IPS-20b (cell line): ENCODE results near the gene CAPN1.

Experiments
- H3K27ac ChIP-seq: one replicate; pipeline ENCODE4 v1.5.1; 2013; ENCODE audit warnings: low read length
- H3K27me3 ChIP-seq: 2 replicates; pipeline ENCODE4 v1.6.1; 2013; ENCODE audit warnings: mild to moderate bottlenecking, low read length, inconsistent platforms; ENCODE audit not compliant: insufficient read depth
- H3K36me3 ChIP-seq: 2 replicates; pipeline ENCODE4 v1.6.1; 2013; ENCODE audit warnings: low read depth, mild to moderate bottlenecking, inconsistent platforms, low read length, moderate library complexity; ENCODE audit not compliant: insufficient read depth
- H3K4me1 ChIP-seq: 2 replicates; pipeline ENCODE4 v1.6.1; 2013; ENCODE audit warnings: mild to moderate bottlenecking, control low read depth, inconsistent platforms, low read length, moderate library complexity; ENCODE audit not compliant: insufficient read depth
- H3K4me3 ChIP-seq: 2 replicates; pipeline ENCODE4 v1.5.1; 2013; ENCODE audit warnings: mild to moderate bottlenecking, low read length, inconsistent platforms
- H3K9ac ChIP-seq: 2 replicates; pipeline ENCODE4 v1.6.1; 2013; ENCODE audit warnings: low read depth, mild to moderate bottlenecking, inconsistent platforms, low read length, moderate library complexity
- H3K9me3 ChIP-seq: 2 replicates; pipeline ENCODE4 v1.6.1; 2013; ENCODE audit warnings: mild to moderate bottlenecking, low read depth, low read length, inconsistent platforms; ENCODE audit not compliant: insufficient read depth

Gene CAPN1

DNA sequence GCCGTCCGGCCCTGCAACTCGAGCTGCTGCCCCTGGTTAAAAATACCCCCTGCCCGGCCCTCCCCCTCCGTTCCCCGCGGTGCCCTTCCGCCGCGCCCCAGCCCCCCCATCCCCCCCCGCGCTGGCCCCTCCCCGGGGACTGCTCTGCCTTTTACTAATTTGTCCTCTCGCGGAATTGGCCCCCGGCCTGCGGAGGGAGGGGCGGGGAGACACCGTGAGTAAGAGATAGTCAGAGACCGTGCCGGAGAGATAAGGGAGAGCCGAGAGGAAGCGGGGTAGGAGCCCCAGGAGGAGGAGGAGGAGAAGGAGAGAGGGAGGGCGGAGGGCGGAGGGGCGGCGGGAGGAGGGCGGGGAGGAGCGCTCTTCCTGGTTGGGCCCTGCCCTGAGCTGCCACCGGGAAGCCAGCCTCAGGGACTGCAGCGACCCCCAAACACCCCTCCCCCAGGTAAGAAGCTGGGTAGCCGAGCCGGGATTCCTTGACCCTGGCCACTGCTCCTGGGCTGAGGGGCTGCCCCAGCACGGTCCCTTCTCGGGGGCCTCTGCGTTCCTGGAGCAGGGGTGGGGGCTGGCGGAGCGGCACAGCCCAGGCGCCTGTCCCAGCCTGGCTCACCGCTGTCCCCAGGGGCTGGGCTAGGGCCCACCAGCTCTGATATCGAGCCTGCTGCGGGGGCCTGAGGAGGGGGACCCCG, at the start of gene CAPN1:
Gene CAPN1, plus strand, starts transcription at position 360 of the 689 bp plus-strand sequence. CDS start 774 bp downstream, outside the sequence.
- peak within 1 kb of the TSS; percentile 93 for H3K4me3 ChIP-seq
- H3K9me3 ChIP-seq: no peaks in the 10 kb centered on the region
- peaks cover 32% of the 10 kb centered on the region for H3K4me1 ChIP-seq
- H3K36me3 ChIP-seq: peaks cover 11% of the 10 kb centered on the region
- peak within 1 kb of the TSS; percentile 97 for H3K27ac ChIP-seq
- peak within 1 kb of the TSS; percentile 89; the same call in 1 of the 2 replicates for H3K9ac ChIP-seq
- H3K27me3 ChIP-seq: no peaks in the 10 kb centered on the region

DNA sequence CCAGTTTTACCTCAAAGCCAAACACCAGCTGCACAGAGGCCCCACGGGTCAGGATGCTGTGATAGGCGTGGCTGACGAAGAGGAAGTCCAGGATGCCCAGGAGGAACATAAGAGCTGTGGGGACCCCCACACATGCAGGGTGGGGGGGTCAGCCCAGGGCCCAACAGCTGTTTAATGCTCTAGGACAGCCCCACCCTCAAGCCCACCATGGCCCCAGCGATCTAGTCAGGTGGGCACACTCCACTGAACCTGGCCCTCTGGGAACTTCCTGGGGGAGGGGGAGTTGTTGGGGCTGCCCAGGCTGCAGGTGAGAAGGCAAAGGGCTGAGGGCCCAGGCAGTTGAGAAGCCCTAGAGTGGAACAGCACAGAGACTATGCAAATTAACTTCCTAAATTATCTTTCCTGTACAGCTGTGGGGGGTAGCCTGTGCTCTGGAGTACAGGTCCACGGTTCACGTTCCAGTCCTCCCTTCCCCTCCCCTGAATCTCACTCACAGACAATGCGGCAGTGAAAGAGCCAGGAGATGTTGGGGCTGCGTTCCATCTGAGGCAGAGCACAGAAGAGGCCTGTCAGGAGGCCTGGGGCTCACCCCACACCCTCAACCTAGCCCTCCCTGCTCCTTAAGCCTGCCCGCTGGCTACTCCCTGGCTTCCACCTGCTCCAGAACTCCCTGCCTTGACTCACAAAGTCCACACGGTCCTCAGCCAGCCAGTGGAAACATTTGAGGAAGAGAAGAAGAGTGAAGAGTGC, 49.3 kb upstream of the CAPN1 start:
- Histone ChIP-seq H3K9me3 (no peaks in the 10 kb centered on the region), H3K27me3 (no peaks in the 10 kb centered on the region), H3K4me1 (no peaks in the 10 kb centered on the region), H3K27ac (no peak overlapping the region), H3K9ac (no peak overlapping the region), H3K36me3 (peaks cover 52% of the 10 kb centered on the region), H3K4me3 (no peak overlapping the region; the same call in 1 of the 2 replicates)

DNA sequence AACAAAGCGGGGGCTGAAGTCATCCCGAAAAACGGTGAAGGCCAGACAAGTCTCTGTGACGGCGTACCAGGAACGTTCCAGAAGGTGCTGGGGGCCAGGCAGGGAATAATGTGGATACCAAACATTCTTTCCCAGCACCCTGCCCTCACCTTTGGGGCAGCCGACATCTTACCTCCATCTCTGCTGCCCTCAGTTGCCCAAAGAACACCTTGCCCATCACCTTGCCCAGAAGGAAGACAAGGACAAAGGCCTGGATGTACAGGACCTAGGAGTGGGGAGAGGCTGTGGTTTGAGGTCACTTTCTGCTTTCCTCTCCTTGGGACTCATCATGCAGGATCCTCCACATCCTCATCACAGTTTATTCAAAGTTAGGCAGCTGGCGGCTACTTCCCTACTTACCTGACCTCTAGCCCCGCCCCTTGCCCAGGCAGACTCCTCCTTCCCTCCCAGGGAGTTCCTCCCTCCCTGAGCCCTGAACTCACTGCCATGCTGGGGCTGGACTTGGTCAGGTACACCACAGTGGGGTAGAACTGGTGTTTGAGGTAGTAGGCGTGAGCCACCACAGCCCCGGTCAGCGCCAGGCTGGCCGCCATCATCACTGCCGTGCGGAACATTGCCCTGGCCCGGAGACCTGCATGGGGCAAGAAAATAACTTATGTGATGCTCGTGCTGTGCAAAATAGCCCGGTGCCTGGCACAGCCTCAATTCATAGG, 48.6 kb upstream of the CAPN1 start:
- Histone ChIP-seq H3K36me3 (peaks cover 44% of the 10 kb centered on the region), H3K4me3 (peak overlapping the region; percentile 88), H3K27ac (no peak overlapping the region), H3K9ac (peak overlapping the region; percentile 87; the same call in 1 of the 2 replicates), H3K27me3 (no peaks in the 10 kb centered on the region), H3K4me1 (no peaks in the 10 kb centered on the region), H3K9me3 (no peaks in the 10 kb centered on the region)

DNA sequence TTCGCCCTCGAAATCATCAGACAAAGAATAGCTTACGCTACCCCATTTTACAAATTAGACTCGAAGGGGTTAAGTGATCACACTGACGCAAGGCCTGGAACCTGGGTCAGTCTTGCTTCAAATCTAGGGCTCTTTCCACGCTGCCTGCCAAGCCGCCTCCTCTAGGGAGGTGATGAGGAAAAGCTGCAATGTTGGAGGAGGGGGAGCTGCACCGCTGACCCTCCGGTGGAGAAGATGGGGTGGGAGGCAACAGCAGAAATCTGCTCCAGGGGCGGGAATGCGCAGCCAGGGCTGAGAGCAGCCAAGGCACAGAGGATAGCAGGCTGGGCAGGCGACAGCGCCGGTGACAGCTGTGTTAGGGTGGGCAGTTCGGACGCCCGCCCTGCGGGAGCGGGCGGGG, 48.0 kb upstream of the CAPN1 start:
- Histone ChIP-seq H3K36me3 (peaks cover 39% of the 10 kb centered on the region), H3K9me3 (no peaks in the 10 kb centered on the region), H3K9ac (peak overlapping the region; percentile 87), H3K27me3 (no peaks in the 10 kb centered on the region), H3K4me3 (peak overlapping the region; percentile 88), H3K27ac (no peak overlapping the region), H3K4me1 (no peaks in the 10 kb centered on the region)

DNA sequence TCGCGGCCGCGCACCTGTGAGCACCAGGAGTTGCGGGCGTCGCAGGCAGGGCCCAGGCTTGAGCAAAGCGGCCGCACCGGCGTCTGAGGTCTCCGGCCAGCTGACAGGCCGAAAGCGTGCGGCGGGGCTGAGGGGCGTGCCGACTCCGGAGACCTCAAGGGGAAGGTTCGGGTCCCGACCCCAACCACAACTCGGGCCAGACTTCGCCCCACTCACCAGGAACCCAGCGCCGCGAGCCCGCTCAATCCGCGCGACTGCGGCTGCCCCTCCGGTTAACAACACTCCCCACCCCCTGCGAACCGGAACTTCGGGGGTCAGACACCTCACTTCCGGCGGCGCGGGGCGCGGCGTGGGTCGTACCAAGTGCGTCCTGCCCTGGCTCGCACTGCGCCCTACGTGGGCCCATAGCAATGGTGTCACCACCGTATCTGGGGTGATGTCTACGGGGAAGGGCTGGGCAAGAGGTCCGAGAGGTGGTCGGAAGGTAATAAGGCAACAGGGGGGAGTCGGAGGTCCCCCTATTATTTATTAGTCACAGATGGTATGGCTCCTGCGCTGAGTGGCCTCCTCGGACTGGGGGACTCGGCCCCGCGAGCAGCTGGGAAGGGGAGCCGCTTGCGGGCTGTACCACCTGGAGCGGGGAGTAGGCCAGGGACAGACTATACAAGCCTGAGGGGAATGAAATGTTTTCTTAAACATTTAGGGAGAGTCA, 47.3 kb upstream of the CAPN1 start, which contains the start of gene SYVN1:
Gene SYVN1, minus strand, starts transcription at position 280 of the 712 bp plus-strand sequence. CDS start 918 bp downstream, outside the sequence.
- peak within 1 kb of the TSS; percentile 97 for H3K27ac ChIP-seq
- no peaks in the 10 kb centered on the region for H3K4me1 ChIP-seq
- H3K27me3 ChIP-seq: no peaks in the 10 kb centered on the region
- H3K36me3 ChIP-seq: peaks cover 32% of the 10 kb centered on the region
- H3K9ac ChIP-seq: peak within 1 kb of the TSS; percentile 87
- no peaks in the 10 kb centered on the region for H3K9me3 ChIP-seq
- peak within 1 kb of the TSS; percentile 88 for H3K4me3 ChIP-seq

DNA sequence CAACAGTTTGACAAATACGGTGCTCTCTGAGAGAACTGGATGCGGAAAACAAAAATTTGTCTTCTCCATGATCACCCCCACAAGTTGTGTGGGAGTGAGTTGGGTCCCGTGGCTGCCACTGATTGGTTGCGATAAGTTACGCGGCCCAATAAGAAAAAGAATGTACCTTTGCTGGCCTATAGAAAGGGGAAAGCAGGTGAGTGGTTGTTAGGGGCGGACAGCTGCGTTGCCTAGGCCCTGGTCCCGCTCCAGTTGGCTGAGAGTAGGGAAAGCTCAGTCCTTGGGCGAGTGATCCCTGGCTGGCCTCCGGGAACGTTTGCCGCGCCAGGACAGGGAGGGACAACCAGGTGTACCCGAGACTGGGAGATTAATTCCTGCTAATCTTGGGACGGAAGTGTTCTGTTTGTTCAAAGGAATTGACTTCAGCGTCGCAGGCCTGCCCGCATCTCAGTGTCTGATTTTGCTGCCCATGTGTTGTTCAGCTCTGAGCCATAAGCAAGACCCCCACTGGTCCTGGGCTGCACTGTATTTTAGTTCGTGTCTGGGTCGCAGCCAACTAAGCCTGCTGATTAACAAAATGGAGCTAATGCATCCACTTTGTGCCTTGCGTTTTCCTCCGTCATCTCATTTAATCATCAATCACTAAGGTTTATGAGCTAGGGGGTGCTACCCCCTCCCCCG, 46.6 kb upstream of the CAPN1 start:
- Histone ChIP-seq H3K4me3 (peak overlapping the region; percentile 88), H3K4me1 (no peaks in the 10 kb centered on the region), H3K27ac (peak overlapping the region; percentile 97), H3K9me3 (no peaks in the 10 kb centered on the region), H3K36me3 (peaks cover 25% of the 10 kb centered on the region), H3K27me3 (0 out of 2 replicates have a peak, but pooled peaks cover 2% of the 10 kb centered on the region), H3K9ac (peak overlapping the region; percentile 87)

DNA sequence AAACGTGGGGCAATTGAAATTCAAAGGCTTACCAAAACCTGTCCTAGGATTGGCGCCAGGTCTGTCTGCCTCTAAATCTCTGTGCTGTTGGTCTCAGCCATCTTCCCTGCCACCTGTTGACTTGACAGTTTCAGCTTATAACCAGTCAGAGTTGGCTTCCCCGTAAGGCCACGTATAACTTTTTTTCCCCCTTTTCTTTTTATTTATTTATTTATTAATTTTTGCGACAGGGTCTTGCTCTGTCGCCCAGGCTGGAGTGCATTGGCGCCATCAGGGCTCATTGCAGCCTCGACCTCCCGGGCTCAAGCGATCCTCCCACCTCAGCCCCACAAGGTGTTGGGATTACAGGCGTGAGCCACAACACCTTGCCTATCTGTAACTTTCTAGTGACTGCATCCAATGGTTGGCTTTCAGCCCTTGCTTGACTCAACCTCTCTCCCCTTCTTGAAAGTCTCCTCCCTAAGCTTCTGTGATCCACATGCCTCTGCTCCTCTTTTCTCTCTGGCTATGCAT, 46.0 kb upstream of the CAPN1 start:
- peak overlapping the region; percentile 88 for H3K4me3 ChIP-seq
- peak overlapping the region; percentile 87; the same call in 1 of the 2 replicates for H3K9ac ChIP-seq
- peaks cover 8% of the 10 kb centered on the region for H3K27me3 ChIP-seq
- H3K9me3 ChIP-seq: no peaks in the 10 kb centered on the region
- H3K36me3 ChIP-seq: peaks cover 20% of the 10 kb centered on the region
- H3K27ac ChIP-seq: peak overlapping the region; percentile 49
- H3K4me1 ChIP-seq: no peaks in the 10 kb centered on the region

DNA sequence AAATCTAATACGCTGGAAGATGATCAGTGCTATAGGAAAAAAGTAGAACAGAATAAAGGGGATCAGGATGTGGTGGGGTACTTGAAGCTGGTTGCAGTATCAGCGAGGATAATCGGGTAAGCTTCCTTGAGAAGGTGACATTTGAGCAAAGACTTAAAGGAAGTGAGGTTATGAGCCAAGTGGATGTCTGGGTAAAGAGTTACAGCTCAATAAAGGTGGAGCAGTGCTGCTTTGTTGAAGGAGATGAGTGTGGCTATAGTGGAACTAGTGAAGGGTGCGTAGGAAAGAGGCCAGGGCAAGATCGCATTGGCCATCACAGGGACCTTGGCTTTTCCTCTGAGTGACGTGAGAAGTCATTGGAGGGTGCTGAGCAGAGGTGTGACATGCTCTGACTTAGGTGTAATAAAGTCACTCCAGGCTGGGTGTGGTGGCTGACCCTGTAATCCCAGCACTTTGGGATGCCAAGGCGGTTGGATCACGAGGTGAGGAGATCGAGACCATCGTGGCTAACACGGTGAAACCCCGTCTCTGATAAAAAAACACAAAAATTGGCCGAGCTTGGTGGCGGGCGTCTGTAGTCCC, 45.1 kb upstream of the CAPN1 start:
- Histone ChIP-seq H3K4me3 (no peak overlapping the region), H3K27ac (no peak overlapping the region), H3K36me3 (peaks cover 11% of the 10 kb centered on the region), H3K4me1 (no peaks in the 10 kb centered on the region), H3K9ac (no peak overlapping the region), H3K27me3 (peaks cover 17% of the 10 kb centered on the region), H3K9me3 (no peaks in the 10 kb centered on the region)

DNA sequence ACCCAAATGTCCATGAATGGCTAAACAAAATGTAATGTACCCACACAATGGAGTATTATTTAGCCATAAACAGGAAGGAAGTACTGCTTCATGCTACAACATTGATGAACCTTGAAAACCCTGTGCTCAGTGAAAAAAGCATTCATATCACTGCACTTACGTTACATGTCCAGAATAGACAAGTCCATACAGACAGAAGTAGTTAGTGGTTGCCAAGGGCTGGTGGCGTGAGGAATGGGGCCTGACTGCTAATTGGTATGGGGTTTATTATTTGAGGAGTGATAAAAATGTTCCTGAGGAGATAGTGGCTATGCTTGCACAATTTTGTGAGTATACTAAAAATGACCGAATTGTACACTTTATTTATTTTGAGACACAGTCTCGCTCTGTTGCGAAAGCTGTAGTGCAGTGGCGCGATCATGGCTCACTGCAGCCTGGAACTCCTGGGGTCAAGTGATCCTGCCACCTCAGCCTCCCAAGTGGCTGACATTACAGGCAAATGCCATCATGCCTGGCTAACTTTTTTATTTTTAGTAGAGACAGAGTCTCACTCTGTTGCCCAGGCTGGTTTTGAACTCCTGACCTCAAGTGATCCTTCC, 39.7 kb upstream of the CAPN1 start:
- peaks cover 17% of the 10 kb centered on the region for H3K27me3 ChIP-seq
- H3K4me1 ChIP-seq: no peaks in the 10 kb centered on the region
- H3K36me3 ChIP-seq: no peaks in the 10 kb centered on the region
- no peak overlapping the region for H3K4me3 ChIP-seq
- H3K27ac ChIP-seq: no peak overlapping the region
- H3K9me3 ChIP-seq: no peaks in the 10 kb centered on the region
- H3K9ac ChIP-seq: no peak overlapping the region

DNA sequence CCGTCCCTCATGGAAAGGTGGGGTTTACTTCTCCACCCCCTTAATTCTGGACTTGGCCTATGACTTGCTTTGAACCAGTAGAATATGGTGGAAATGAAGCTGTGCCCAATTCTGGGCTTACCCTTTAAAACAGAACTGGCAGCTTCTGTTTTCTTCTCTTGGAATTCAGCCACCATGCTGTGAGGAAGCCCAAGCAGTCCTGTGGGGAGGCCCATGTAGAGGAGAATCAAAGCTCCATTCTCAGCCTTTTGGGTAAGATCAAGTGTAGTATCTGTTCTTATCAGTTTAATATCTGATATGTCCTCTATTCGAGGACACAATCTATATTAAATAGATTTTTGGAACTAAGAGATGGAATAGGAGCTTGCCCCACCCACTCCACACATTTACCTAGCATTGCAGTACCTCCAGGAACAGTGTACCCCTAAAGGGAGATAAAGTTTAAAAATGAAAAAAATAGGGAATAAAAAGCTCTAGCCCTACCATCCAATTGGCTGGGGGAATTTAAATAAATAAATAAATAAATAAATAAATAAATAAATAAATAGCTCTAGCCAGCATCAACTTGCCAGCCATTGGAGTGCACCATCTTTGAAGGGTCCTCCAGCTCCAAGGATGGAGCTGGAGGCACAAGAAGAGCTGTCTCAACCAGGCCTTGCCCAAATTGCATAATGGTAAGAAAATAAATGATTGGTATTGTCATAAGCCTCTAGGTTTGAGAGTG, 34.2 kb upstream of the CAPN1 start:
- no peaks in the 10 kb centered on the region for H3K27me3 ChIP-seq
- H3K4me1 ChIP-seq: no peaks in the 10 kb centered on the region
- H3K36me3 ChIP-seq: no peaks in the 10 kb centered on the region
- no peaks in the 10 kb centered on the region for H3K9me3 ChIP-seq
- no peak overlapping the region for H3K4me3 ChIP-seq
- no peak overlapping the region for H3K27ac ChIP-seq
- no peak overlapping the region for H3K9ac ChIP-seq
